HG03060 (cell line): ENCODE data around the gene CCDC71L.
"Not testable (repeated sequence)": the region's sequence is repeated elsewhere in the genome, so short reads cannot be mapped to it uniquely, and the experiment has no call there.

Experiments used
- ATAC-seq: cut with Tn5 transposase; IDR thresholded peaks from one replicate; pipeline ENCODE4 v1.9.1; 2021; ENCODE audit warnings: low read depth, moderate number of reproducible peaks; ENCODE audit not compliant: unreplicated experiment

CCDC71L gene

DNA sequence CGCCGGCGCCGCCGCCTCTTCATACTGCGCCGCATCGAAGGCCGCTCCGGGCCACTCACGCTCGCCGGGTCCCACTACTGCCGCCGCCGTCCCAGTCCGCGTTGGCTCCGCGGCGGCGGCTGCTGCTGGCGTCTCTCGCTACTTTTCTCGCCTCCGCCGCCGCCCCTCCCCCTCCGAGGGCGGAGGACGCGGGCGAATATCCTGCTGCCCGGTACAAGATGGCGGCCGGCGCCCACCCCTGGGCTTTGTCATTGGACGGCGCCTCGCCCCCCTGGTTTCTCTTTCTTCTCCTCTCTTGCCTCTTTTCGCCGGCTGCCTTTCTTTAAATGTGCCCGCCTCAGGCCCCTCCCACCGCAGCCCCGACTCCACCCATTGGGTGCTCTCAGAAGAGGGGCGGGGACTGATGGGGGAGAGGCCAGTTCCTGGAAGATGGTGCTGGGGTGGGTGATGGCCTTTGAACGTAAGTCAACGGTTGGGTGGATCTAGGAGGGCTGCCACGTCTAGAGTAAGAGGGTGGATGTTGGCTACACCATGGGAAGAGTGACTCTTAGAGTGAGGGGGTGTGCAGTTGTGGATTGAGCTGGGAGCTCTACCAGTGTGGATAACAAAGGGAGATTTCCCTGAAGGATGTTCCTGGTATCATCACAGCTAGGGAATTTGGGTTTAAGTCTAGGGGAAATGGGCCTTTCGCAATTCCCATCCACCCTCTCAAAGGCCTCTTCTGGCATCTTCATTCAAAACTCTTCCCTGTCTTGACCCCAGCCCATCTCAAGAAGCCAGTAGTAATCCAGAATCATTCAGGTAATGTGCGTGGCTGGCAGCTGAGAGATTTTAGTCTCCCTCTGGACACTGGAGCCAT, at the start of gene CCDC71L:
Gene CCDC71L (minus strand): TSS at position 297 of the 859 bp plus-strand sequence. CDS start 262 bp downstream, at position 35.
- peak; percentile 46 for ATAC-seq

DNA sequence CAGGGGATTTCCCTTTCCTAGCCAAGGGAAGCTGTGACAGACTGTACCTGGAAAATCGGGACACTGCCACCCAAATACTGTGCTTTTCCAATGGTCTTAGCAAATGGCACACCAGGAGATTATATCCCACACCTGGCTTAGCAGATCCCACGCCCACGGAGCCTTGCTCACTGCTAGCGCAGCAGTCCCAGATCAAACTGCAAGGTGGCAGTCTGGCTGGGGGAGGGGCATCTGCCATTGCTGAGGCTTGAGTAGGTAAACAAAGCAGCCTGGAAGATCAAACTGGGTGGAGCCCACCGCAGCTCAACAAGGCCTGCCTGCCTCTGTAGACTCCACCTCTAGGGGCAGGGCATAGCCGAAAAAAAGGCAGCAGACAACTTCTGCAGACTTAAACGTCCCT, 48.6 kb upstream of the CCDC71L start:
- not testable (repeated sequence) for ATAC-seq

DNA sequence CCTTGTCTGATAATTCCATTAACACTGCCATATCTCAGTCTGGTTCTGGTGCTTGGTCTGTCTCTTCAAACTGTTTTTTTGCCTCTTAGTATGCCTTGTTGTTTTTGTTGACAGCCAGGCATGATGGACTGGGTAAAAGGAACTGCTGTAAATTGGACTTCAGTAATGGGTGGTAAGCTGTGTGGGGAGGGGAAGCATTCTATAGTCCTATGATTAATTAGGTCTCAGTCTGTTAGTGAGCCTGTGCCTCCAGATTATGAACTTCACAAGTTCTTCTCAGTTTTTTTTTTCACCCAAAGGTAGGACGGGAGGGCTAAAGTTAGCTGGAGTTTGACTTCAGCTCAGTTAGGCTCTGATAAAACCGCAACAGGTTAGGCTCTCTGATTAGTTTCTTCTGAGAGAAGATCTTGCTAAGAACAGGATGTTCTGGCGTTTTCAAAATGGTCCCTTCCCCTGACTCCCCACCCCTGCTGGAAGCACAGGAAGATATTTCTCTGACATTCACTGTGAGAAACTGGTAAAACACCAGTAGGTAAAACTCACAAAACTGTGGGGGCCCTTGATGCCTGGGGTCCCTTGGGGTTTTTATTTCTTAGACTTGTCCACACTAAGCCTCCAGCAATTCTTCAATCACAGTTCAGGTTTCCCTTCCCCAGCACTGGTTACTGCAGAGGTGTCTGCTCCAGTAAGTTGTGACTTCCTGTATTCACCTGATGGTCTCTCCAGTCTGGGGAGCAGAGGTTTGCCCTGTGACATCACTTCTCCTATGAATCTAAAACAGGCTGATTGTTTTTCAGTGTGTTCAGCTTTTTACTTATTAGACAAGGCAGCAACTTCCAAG, 43.3 kb upstream of the CCDC71L start:
- no peak for ATAC-seq

DNA sequence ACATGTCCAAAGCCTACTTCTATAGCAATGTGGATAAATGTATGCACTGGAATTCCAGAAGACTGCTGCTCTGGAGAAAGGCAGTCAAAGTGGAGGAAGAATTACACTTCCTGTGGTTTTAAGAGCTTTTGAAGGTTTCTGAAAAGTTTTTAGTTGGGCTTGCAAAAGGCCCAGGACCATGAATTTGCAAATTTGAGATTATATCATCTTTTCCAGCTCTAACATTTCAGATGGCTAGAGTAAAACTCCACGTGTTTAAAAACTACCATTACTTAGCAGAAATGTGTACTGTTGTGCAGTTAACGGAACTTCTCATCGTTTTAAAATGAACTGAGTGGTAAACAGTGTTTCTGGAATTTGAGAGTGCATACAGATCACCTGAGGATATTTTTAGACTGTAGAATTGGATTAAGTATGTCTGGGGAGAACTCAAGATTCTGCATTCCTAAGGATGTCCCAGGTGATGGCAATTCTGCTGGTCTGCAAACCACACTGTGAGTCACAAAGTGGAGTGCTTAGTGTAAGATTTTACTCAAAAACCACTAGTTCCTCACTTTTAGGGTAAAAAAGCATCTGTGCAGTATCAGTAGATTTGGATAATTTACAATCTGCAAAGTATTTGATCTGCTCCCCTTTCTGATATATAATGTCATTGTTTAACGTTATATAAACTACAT, 32.9 kb upstream of the CCDC71L start:
- ATAC-seq = no peak

DNA sequence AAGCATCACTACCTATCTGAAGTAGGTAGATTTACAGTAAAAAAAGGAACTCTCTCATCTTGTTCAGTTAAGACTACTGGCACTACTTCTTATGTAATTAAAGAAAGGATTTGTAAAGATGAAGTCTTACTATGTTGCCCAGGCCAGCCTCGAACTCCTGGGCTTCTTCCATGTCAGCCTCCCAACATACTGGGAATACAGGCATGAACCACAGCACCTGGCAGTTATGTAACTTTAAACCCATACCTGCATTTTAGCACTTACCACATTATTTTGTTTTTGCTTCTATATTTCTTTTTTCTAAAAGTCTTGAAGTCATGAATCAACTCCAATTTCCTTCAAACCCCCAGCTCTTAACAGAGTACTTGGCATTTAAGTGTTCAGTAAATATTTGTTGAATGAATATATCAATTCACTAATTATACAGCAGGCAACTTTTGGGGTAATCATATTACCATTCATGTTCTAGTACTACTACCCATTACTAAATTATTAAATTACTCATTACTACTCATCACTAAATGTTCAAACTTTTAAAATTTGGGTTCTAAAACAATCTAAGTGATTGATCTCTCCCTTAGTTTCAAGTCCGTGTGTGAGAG, 31.6 kb upstream of the CCDC71L start:
- no peak for ATAC-seq

DNA sequence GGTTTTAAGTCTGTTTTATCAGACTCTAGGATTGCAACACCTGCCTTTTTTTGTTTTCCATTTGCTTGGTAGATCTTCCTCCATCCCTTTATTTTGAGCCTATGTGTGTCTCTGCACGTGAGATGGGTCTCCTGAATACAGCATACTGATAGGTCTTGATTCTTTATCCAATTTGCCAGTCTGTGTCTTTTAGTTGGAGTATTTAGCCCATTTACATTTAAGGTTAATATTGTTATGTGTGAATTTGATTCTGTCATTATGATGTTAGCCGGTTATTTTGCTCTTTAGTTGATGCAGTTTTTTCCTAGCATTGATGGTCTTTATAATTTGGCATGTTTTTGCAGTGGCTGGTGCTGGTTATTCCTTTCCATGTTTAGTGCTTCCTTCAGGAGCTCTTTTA, 27.2 kb upstream of the CCDC71L start:
- ATAC-seq = not testable (repeated sequence)

DNA sequence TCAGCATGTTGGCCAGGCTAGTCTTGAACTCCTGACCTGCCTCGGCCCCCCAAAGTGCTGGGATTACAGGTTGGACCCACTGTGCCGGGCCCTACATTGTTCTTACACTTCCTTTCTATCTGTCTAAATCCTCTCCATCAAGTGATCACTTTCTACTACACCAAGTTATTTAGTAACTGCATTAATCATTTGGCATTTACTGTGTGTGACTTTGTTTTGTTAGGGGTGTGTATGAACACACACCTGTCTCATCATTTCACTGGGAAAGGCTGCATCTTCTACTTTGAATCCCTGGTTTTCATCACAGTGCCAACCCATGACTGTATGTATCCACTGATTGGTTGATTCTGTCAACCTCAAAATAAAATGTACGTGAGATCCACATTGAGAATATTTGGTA, 23.0 kb upstream of the CCDC71L start:
- ATAC-seq = no peak

DNA sequence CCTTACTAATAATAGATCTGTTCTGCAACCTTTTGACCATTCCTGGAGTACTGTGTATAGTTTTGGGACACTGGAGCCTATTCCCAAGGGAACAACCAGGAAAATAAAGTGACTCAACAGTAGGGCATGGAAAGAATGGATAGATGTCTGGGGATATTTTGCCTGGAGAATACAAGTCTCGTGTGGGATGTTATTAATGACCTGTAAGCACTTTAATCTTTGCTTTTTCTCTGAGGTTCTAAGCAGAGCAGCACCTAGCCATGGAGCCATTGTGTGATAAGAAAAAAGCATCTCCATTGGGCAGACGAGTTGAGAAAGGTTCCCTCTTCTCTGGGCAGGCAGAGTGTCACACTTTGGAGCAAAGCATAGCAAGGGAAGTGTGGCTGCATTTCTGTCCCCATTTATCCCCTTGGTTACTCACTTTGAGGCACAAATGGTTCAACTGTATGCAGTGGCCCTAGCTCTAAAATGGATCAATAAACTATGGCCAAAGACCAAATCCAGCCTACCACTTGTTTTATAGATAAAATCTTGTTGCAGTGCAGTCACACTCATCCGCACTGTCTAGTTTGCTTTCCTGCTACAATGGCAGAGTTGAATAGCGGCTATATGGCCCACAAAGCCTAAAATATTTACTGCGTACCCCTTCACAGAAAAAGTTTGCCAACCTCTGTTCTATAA, 21.0 kb upstream of the CCDC71L start:
- ATAC-seq = no peak

DNA sequence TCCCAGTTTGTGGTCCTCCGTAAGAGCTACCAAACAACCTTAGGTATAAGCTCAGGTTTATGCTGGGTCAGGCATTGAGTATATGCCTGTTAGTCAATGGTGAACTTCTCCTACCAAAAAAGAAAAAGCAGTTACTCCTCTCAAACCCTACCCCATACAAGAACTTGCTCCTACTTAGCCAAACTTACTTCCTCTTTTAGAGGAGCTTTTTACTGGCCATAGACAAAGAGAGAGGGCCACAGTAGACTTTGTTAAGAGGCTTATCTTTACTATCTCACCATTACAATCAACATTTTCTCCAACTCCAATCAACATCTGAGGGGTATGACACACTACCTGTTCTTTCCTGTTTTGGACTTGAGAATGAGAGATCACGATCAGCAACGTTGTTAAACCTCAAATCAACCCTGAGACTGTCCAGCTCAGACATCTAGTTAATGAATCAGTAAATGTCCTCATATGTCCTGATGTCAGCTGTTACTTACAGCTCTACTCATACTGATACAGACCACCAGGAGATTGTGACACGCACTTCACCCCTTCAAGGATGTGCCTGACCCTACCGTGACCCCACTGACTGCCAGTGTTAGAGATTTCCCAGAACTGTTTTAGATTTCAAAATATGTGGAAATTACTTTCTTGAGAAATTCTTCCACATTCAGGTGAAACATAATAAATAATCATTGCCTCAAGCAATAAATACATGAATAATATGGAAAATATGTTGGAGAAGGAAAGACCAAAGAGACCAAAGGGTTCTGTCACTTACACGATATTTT, 18.4 kb upstream of the CCDC71L start:
- ATAC-seq = no peak

DNA sequence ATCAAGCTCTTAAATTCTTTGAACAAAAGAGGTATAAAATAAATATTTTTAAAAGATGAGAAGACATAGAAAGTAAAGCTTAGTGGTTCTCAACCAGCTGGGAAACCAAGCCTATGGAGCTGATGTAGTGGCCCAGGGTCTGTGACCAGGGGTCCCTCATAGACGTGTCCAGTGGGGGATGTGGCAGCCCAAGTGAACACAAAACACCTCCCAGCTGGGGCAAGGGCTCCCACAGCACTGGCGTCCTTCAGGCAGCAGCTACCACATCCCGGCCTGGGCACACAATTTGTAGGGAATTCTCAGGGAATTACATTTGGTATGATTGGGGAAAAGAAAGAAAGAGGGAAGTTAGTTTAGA, 17.8 kb upstream of the CCDC71L start:
- ATAC-seq = no peak

DNA sequence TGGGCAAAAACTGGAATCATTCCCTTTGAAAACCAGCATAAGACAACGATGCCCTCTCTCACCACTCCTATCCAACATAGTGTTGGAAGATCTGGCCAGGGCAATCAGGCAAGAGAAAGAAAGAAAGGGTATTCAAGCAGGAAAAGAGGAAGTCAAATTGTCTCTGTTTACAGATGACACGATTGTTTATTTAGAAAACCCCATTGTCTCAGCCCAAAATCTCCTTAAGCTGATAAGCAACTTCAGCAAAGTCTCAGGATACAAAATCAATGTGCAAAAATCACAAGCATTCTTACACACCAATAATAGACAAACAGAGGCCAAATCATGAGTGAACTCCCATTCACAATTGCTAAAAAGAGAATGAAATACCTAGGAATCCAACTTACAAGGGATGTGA, 15.5 kb upstream of the CCDC71L start:
- not testable (repeated sequence) for ATAC-seq

DNA sequence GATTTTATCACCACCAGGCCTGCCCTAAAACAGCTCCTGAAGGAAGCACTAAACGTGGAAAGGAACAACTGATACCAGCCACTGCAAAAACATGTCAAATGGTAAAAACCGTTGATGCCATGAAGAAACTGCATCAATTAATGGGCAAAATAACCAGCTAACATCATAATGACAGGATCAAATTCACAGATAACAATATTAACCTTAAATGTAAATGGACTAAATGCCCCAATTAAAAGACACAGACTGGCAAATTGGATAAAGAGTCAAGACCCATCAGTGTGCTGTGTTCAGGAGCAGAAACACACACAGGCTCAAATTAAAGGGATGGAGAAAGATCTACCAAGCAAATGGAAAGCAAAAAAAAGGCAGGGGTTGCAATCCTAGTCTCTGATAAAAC, 12.7 kb upstream of the CCDC71L start:
- ATAC-seq = not testable (repeated sequence)

DNA sequence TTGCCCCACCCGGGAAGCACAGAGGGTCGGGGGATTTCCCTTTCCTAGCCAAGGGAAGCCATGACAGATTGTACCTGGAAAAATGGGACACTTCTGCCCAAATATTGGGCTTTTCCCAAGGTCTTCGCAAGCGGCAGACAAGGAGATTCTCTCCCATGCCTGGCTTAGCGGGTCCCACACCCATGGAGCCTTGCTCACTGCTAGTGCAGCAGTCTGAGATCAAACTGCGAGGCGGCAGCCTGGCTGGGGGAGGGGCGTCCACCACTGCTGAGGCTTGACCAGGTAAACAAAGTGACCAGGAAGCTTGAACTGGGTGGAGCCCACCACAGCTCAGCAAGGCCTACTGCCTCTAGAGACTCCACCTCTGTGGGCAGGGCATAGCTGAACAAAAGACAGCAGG, 11.0 kb upstream of the CCDC71L start:
- ATAC-seq = not testable (repeated sequence)

DNA sequence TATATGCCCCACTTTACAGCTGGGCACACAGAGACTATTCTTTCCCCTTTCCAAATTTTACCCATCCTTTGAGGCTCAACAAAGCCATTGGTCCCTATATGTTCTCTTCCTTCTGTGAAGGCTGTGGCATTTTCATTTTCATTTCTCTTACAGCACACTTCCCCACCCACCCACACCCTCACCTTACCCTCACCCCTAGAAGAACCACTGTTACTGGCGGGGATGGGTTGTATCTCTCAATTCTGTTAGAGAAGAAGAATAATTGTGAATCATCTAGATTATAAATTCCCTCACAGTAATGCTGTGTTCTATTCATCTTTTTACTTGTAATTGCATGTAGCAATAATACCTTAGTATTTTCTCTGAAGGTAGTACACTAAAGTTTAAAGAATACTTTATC, 10.2 kb upstream of the CCDC71L start:
- no peak for ATAC-seq

DNA sequence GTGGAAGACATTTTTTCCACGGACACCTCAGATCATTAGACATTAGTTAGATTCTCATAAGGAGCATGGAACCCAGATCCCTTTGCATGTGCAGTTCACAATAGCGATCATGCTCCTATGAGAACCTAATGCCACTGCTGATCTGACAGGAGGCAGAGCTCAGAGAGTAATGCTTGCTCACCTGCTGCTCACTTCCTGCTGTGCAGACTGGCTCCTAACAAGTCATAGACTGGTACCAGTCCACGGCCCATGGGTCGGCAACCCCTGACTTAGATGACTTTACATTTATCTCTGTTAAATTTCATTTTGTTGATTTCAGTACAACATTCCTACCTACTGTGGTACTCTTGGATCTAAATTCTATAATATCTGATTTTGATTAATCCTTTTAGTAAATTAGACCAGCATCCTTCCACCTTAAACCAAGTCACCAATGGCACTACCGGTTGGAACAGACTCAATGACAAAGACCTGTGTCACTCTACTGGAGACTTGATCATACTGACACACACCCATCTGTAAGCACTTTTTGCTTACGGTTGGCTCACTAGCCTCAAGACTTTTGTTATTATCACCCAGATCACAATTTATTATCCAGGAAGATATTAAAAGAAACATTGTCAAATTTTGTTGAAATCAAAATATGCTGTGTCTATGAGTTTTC, 8.0 kb upstream of the CCDC71L start:
- ATAC-seq = no peak

DNA sequence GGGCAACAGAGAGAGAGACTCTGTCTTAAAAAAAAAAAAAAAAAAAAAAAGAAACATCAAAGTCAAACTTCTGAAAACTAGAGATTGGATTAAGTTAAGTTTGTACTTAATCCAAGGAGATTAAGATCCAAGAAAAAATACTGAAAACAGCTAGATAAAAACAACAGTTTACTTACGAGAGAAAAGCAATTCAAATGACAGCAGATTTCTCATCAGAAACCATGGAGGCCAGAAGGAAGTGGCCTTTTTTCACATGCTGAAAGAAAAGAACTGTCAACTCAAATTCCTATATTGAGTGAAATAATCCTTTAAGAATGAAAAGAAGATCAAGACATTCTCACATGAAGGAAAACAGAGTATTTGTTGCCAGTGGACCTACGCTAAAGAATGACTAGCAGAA, 5.4 kb upstream of the CCDC71L start:
- ATAC-seq = no peak

DNA sequence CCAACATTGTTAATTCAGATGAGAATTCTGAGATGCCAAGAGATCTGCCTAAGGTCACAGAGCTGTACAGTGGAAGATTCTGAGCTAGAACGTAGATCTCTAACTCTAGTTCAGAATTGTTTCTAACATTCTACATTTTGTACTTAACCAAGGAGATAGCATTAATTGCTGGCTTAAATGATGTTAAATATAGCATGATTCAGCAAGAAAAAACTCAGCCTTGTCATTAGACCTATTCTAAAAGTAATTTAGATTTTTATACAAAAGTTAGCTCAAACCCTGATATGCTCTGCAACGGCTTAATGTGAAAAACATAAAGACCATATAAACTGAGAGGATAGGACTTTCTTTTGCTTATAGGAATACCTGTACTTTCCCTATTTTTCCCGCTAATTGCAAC, 3.4 kb upstream of the CCDC71L start:
- ATAC-seq = no peak

DNA sequence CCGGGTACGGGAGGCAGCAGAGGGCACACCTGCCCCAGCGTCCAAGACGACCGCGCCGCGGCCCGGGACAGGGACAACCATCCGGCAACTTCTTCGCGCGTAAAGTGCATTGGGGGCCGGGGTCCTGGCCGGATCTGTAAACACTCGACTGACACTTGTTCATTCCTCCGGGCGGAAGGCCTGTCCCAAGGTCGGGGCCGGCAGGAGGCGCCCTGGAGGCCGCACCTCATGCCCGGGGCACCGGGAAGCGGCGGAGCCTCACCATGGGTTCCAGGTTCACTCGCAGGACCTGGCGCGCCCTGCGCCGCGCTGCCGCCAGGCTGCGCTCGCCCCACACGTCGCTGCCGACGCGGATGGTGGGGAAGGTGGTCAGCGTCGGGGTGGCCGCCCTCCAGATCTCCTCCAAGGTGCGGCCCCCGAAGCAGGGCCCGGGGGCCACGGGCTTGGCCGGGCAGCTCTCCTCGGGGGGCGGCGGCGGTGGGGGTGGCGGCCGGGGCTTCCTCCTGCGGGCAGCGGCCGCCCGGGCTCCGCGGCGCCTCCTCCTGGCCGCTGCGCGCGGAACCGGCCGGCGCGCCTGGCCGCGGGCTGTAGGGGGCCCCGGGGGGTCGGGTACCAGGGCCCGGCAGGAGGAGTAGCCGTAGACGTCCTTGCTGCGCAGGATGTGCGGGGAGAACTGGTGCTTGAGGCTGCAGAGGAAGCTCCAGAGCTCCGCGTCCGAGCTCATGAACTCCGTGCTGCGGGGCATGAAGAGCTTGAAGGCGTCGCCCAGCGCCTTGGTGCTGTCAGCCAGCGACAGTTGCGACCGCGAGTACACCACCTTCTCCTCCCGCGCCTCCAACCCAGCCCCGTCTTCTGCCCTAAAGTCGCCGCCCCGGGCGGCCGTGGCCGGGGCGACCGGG, 746 bp downstream of the CCDC71L start:
- ATAC-seq = peak; percentile 52
